K562 (cell line): ENCODE measurements around the gene TMED7. TPM values are rescaled to one million over a fixed set of nuclear protein-coding genes. Genes with fewer than 3 reads are reported as not detected.
A peak's percentile ranks its signal among the peaks of the same experiment; 100 is the strongest.

ENCODE experiments used
- ATAC-seq: fragments of 200-7000 bp; cut with Tn5 transposase; 3 replicates; pipeline ENCODE4 v1.9.1; 2020; ENCODE audit warnings: moderate library complexity
- BruUV-seq: library from RNA; stranded (reverse); fragments of 400-500 nt; replicated peaks from 2 replicates; lab custom pipeline; 2021; lab: Mats Ljungman, UMichigan
- CTCF ChIA-PET: fragments of 300-600 bp; formaldehyde crosslinking; extraction: SDS; loops from one replicate; lab custom pipeline; 2021; ENCODE audit warnings: low intra/inter-chr PET ratio; lab: Yijun Ruan, JAX
- POLR2A ChIA-PET: fragments of 300-600, 350-650 bp; sonication (Branson Sonifier 250); formaldehyde crosslinking; extraction: SDS; loops from one replicate; lab custom pipeline; 2021; ENCODE audit warnings: antibody characterized with exemption, inconsistent platforms; lab: Yijun Ruan, JAX
- DNase-seq, 4 experiments: peaks; one replicate each; pipeline versions ENCODE4 v3.0.0 to v3.0.0-alpha.2; 2011 to 2018; ENCODE audit warnings: low spot score in 3 of 4, mixed read lengths in 3 of 4; ENCODE audit errors: extremely low read depth in 1 of 4
- FAIRE-seq: peaks from 2 replicates; lab custom pipeline; 2011; peaks lifted over from hg19 to GRCh38; lab: Jason Lieb, UNC
- H2AFZ ChIP-seq: 2 replicates; pipeline ENCODE4 v1.6.0; 2011; ENCODE audit warnings: low read depth, low read length, control low read depth, inconsistent platforms
- H3K27ac ChIP-seq: fragments of 200-600 bp; 3 replicates; pipeline ENCODE4 v1.8.0; 2011; ENCODE audit warnings: low read depth, mild to moderate bottlenecking, control low read depth, inconsistent platforms, low read length, moderate library complexity, mixed read lengths; ENCODE audit errors: extremely low read depth
- H3K27me3 ChIP-seq, 2 experiments: fragments of 300-600 bp in 1 of 2; 2 replicates in 1 of 2; 3 replicates in 1 of 2; pipeline versions ENCODE4 v1.6.0 to v1.8.0; 2011; ENCODE audit warnings: inconsistent platforms in 2 of 2, low read length in 2 of 2, mild to moderate bottlenecking in 1 of 2, mixed read lengths in 1 of 2, moderate library complexity in 1 of 2; ENCODE audit not compliant: control insufficient read depth in 2 of 2, insufficient read depth in 2 of 2
- H3K36me3 ChIP-seq: fragments of 300-600 bp; 3 replicates; pipeline ENCODE4 v1.8.0; 2011; ENCODE audit warnings: mild to moderate bottlenecking, low read length, inconsistent platforms; ENCODE audit not compliant: control insufficient read depth, insufficient read depth
- H3K4me1 ChIP-seq, 2 experiments: fragments of 200-600 bp in 1 of 2; replicated peaks in 1 of 2; 2 replicates in 1 of 2; 3 replicates in 1 of 2; pipeline versions ENCODE4 v1.5.1 to v1.8.0; 2011; ENCODE audit warnings: inconsistent platforms in 2 of 2, low read length in 2 of 2, mild to moderate bottlenecking in 1 of 2, mixed read lengths in 1 of 2, moderate library complexity in 1 of 2; ENCODE audit not compliant: control insufficient read depth in 2 of 2, insufficient read depth in 2 of 2
- H3K4me2 ChIP-seq: 2 replicates; pipeline ENCODE4 v1.6.1; 2011; ENCODE audit warnings: low read length, control low read depth, inconsistent platforms, mixed read lengths; ENCODE audit not compliant: insufficient read depth
- H3K4me3 ChIP-seq: fragments of 200-600 bp; sonication (generic), shearing (Covaris generic); 2 replicates; pipeline ENCODE4 v1.5.1; 2016; ENCODE audit warnings: control low read depth, inconsistent platforms
- H3K79me2 ChIP-seq: fragments of 200-600 bp; 3 replicates; pipeline ENCODE4 v1.8.0; 2011; ENCODE audit warnings: low read length, inconsistent platforms; ENCODE audit not compliant: control insufficient read depth, insufficient read depth
- H3K9ac ChIP-seq, 2 experiments: 2 replicates each; pipeline versions ENCODE4 v1.6.0 to v1.6.1; 2011; ENCODE audit warnings: low read depth in 2 of 2, low read length in 2 of 2, control low read depth in 1 of 2, inconsistent platforms in 1 of 2, mild to moderate bottlenecking in 1 of 2, mixed read lengths in 1 of 2; ENCODE audit not compliant: insufficient read depth in 1 of 2
- H3K9me1 ChIP-seq: one replicate; pipeline ENCODE4 v1.6.0; 2011; ENCODE audit warnings: inconsistent platforms, mild to moderate bottlenecking, low read length, moderate library complexity; ENCODE audit not compliant: control insufficient read depth, insufficient read depth
- H3K9me3 ChIP-seq: replicated peaks from 2 replicates; pipeline ENCODE4 v1.5.1; 2011; ENCODE audit warnings: low read depth, low read length, inconsistent platforms; ENCODE audit not compliant: control insufficient read depth, insufficient read depth
- H4K20me1 ChIP-seq: replicated peaks from 2 replicates; pipeline ENCODE4 v1.6.1; 2011; ENCODE audit warnings: low read length, inconsistent platforms, mixed read lengths; ENCODE audit not compliant: control insufficient read depth, insufficient read depth
- CEBPG ChIP-seq, 3 experiments: fragments of 200-800 bp in 1 of 3; sonication (Bioruptor generic) in 1 of 3; sonication (generic) in 1 of 3; formaldehyde crosslinking in 1 of 3; IDR thresholded peaks in 2 of 3; conservative IDR thresholded peaks in 1 of 3; 2 replicates each; pipeline versions ENCODE4 v1.6.1 to v1.8.0; 2016 to 2022; ENCODE audit warnings: missing compliant biosample characterization in 2 of 3, missing genetic modification characterization in 2 of 3, mild to moderate bottlenecking in 1 of 3, missing genetic modification reagents in 1 of 3
- MNT ChIP-seq, 2 experiments: fragments of 450-650 bp; conservative IDR thresholded peaks; 2 replicates each; pipeline ENCODE4 v1.6.1; 2017; ENCODE audit warnings: mild to moderate bottlenecking in 2 of 2, moderate library complexity in 2 of 2
- WGBS: fragments of 100-300 bp; shearing (Covaris generic); methylation state at CpG from one replicate; pipeline ENCODE4 v1.1.6; 2016; ENCODE audit warnings: low coverage, mixed read lengths; ENCODE audit not compliant: insufficient coverage; ENCODE audit errors: missing lambda C conversion rate; 5-methylcytosine and 5-hydroxymethylcytosine counted together
- in situ Hi-C: fragments of 300-500 bp; cut with MboI; formaldehyde crosslinking; loops from 4 replicates; pipeline ENCODE4 v1.15.0; 2018; ENCODE audit warnings: inconsistent platforms, mixed read lengths
- intact Hi-C: fragments of 100-400 bp; cut with micrococcal nuclease; formaldehyde crosslinking; loops from 2 replicates; pipeline ENCODE4 v1.14.2; 2022
- polyA plus RNA-seq, 8 experiments: library from polyadenylated mRNA; depleted of rRNA in 4 of 8; stranded (reverse) in 5 of 8; unstranded in 3 of 8; fragments of >200 nt; fragmentation: Nextera tagmentation in 2 of 8; fragmentation: Illumina TruSeq in 1 of 8; extraction: Ambion mirVana in 2 of 8; extraction: Trizol in 1 of 8; gene quantifications; 2 replicates each; pipeline versions ENCODE4 v1.2.1 to v1.2.3, GENCODE V29; 2011 to 2014; ENCODE audit warnings: inconsistent platforms in 1 of 8, missing spikeins in 1 of 8
- total RNA-seq, 7 experiments: library from RNA; depleted of rRNA in 6 of 7; stranded (reverse); fragments of >200 nt in 6 of 7; fragmentation: Illumina TruSeq in 2 of 7; extraction: Trizol in 2 of 7; gene quantifications; 2 replicates each; pipeline versions ENCODE4 v1.2.1 to v1.2.3, GENCODE V29; 2011 to 2021; ENCODE audit warnings: low replicate concordance in 1 of 7

TMED7 gene
- total and polyA plus RNA-seq, 9 of the 15 experiments (the other 6 are each of a cell fraction or from before 2014, with no cell fraction given) = 15.9 to 93.4 (median 41.7) TPM

- H3K4me1 ChIP-seq = peaks cover 3 to 8% of the 10 kb centered on the region in 2 experiments; a peak in 2 of 5 replicates
- 72% methylated on average over 1 of the region's 1 CpG for WGBS
- no peaks in the 10 kb centered on the region for H3K9me1 ChIP-seq
- H3K4me3 ChIP-seq = no peak overlapping the region
- BruUV-seq = no TSS peak
- peaks cover 11% of the 10 kb centered on the region; the same call in 2 of the 3 replicates for H3K36me3 ChIP-seq
- no peak overlapping the region for H3K4me2 ChIP-seq
- H3K9me3 ChIP-seq = no peaks in the 10 kb centered on the region
- peak; percentile 16; the same call in 1 of the 2 replicates for TF ChIP-seq CEBPG (CRISPR knock-in tag; IDR thresholded peaks at IDR 0.05)
- TF ChIP-seq CEBPG (tag; conservative IDR thresholded peaks at IDR 0.05 in 1 of 2, IDR thresholded peaks at IDR 0.05 in 1 of 2) = no peak
- no peak for TF ChIP-seq MNT (conservative IDR thresholded peaks at IDR 0.05)
- TF ChIP-seq, all 486 proteins: peak for 1
- intact Hi-C loops (no loop called here), in situ Hi-C loops (loop anchor here (25.0 kb wide), 1 partner anchor 1912 kb away; no protein-coding TSS in a partner anchor)
- H3K9ac ChIP-seq = no peak overlapping the region
- CTCF ChIA-PET = no interaction called here
- no peaks in the 10 kb centered on the region for H4K20me1 ChIP-seq
- POLR2A ChIA-PET = interaction anchor here (1.5 to 1.6 kb wide), 2 partner anchors 10 to 12 kb away, joined by 3 to 4 read pairs; no protein-coding TSS in a partner anchor
- no peak overlapping the region for H3K27ac ChIP-seq
- H3K79me2 ChIP-seq = no peaks in the 10 kb centered on the region
- no peaks in the 10 kb centered on the region for H3K27me3 ChIP-seq
- ATAC-seq (no peak; the same call in 2 of the 3 replicates), DNase-seq (no peak), FAIRE-seq (peak; percentile 15)
- H2AFZ ChIP-seq = no peak overlapping the region
These were observed 26.3 kb downstream of the TMED7 start for GRCh38 chr5:115599502-115599901.
